Progenitor cell of endocrine pancreas (in vitro differentiated cells): ENCODE measurements around the gene ANKRD6. TPM values are rescaled to one million over a fixed set of nuclear protein-coding genes. Genes with fewer than 3 reads are reported as not detected.

Experiments
- DNase-seq: peaks from one replicate; pipeline ENCODE4 v3.0.0; 2021; ENCODE audit warnings: low spot score; ENCODE audit not compliant: unreplicated experiment
- H3K27ac Mint-ChIP-seq: 2 replicates; pipeline ENCODE4 v1.8.0; 2021; ENCODE audit warnings: mild to moderate bottlenecking, moderate library complexity, mixed read lengths
- H3K27me3 Mint-ChIP-seq: 2 replicates; pipeline ENCODE4 v1.8.0; 2021; ENCODE audit warnings: mixed read lengths
- H3K36me3 Mint-ChIP-seq: 2 replicates; pipeline ENCODE4 v1.8.0; 2022; ENCODE audit warnings: mixed read lengths; ENCODE audit not compliant: insufficient read depth
- H3K4me1 Mint-ChIP-seq: 2 replicates; pipeline ENCODE4 v1.8.0; 2021; ENCODE audit warnings: low read depth, mixed read lengths
- H3K4me3 Mint-ChIP-seq: 2 replicates; pipeline ENCODE4 v1.8.0; 2021; ENCODE audit warnings: low read depth, mild to moderate bottlenecking, moderate library complexity, mixed read lengths
- H3K9me3 Mint-ChIP-seq: 2 replicates; pipeline ENCODE4 v1.8.0; 2021; ENCODE audit warnings: low read depth, mixed read lengths
- total RNA-seq: library from RNA; stranded (reverse); gene quantifications from 2 replicates; pipeline ENCODE4 v1.2.1, GENCODE V29; 2021
- TF ChIP-seq, protein P1 (sequence below): fragments of 200-600 bp; sonication (generic); IDR thresholded peaks from one replicate; pipeline ENCODE4 v1.5.0; 2021; ENCODE audit warnings: antibody characterized with exemption, mild to moderate bottlenecking; ENCODE audit not compliant: unreplicated experiment

ANKRD6 gene
- total RNA-seq, 1 donor from 2014 or later, result 32.4 TPM

DNA sequence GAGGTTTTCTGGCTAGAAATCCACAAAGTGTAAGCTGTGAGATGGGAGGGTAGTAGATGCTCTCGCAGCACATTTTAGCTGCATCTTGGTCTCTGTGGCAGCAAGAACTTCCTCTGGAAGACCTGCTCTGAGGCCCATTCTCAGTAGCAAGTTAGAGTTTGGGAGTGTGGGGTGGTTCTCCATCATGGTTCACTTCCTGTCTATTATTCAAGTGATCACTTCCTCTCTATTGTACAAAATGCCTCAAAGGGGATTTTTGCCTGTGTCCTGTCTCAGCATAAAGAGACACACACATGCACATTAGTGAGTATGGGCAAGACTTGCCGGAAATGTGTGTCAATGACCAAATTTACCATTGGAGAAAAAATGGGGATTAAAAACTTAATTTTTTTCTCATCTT, 163.1 kb downstream of the ANKRD6 start:
- Mint-ChIP-seq H3K9me3 (no peaks in the 10 kb centered on the region), H3K27ac (no peak overlapping the region), H3K27me3 (no peaks in the 10 kb centered on the region), H3K4me1 (peaks cover 5% of the 10 kb centered on the region), H3K4me3 (no peak overlapping the region), H3K36me3 (peaks cover 1% of the 10 kb centered on the region)
- DNase-seq, result no peak
- TF ChIP-seq, protein P1, sequence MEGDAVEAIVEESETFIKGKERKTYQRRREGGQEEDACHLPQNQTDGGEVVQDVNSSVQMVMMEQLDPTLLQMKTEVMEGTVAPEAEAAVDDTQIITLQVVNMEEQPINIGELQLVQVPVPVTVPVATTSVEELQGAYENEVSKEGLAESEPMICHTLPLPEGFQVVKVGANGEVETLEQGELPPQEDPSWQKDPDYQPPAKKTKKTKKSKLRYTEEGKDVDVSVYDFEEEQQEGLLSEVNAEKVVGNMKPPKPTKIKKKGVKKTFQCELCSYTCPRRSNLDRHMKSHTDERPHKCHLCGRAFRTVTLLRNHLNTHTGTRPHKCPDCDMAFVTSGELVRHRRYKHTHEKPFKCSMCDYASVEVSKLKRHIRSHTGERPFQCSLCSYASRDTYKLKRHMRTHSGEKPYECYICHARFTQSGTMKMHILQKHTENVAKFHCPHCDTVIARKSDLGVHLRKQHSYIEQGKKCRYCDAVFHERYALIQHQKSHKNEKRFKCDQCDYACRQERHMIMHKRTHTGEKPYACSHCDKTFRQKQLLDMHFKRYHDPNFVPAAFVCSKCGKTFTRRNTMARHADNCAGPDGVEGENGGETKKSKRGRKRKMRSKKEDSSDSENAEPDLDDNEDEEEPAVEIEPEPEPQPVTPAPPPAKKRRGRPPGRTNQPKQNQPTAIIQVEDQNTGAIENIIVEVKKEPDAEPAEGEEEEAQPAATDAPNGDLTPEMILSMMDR, result no peak

DNA sequence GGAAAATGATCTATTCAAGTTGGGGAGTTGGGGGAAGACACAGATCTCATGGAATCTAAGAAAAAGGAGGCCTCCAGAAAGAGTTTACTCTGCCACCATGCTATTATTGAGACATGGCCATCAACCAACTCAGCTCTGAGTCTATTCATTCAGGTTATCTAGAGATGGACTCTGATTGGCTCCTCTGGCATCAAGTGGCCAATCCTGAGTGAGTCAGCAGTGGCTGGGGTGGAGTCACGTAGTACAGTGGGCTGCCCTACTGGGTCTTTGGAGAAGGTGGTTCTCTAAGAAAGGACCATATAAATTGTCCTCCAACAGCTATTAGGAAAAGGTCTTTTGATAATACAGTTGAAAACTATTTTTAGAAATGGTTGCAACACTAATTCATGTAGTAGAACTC, 163.5 kb downstream of the ANKRD6 start:
- peaks cover 1% of the 10 kb centered on the region for H3K36me3 Mint-ChIP-seq
- no peaks in the 10 kb centered on the region for H3K9me3 Mint-ChIP-seq
- no peaks in the 10 kb centered on the region for H3K27me3 Mint-ChIP-seq
- peaks cover 5% of the 10 kb centered on the region for H3K4me1 Mint-ChIP-seq
- no peak for DNase-seq
- TF ChIP-seq, protein P1, result no peak
- H3K27ac Mint-ChIP-seq, result no peak overlapping the region
- H3K4me3 Mint-ChIP-seq, result no peak overlapping the region

DNA sequence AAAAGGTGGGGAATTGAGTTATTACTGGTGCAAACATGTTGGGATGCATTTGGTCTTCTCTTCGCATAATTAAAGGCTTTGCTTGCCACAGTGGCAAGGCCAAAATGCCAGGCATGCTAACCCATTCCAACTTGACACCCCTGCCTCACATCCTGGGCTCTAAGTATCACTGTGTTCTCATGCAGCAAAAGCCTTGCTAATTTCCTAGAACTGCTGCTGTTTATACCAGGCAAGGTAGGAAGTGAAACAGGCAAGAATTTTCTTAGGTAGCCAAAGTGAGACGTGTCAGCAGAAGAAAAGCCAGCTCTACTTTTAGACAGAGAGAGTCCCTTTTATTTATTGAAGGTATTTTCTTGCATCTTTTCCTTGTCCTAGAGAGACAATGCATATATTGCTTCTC, 164.4 kb downstream of the ANKRD6 start:
- DNase-seq, result no peak
- Mint-ChIP-seq H3K36me3 (peaks cover 1% of the 10 kb centered on the region), H3K27ac (no peak overlapping the region), H3K9me3 (no peaks in the 10 kb centered on the region), H3K27me3 (no peaks in the 10 kb centered on the region), H3K4me3 (no peak overlapping the region), H3K4me1 (peaks cover 5% of the 10 kb centered on the region)
- TF ChIP-seq, protein P1, result no peak

DNA sequence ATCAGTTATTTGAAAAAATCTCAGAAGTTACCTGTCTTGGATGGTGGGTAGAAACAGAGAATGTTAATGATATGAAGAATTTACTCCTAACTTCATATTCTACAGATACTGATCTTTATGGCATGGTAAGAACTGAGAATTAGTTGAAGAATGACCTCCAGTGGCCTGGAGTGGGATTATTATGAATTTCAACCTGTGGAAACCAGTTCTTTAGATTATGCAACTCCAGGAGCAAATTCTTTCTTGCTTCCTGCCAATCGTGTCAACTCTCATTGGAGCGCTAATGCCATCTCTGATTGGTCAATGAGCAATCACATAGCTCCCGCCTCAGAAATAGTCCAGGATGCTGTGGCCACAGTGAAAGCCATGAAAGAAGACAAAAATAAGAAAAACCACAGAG, 165.0 kb downstream of the ANKRD6 start:
- no peaks in the 10 kb centered on the region for H3K27me3 Mint-ChIP-seq
- no peak for DNase-seq
- TF ChIP-seq, protein P1, result peak; percentile 19
- H3K4me3 Mint-ChIP-seq, result no peak overlapping the region
- no peak overlapping the region for H3K27ac Mint-ChIP-seq
- H3K9me3 Mint-ChIP-seq, result no peaks in the 10 kb centered on the region
- peaks cover 1% of the 10 kb centered on the region for H3K36me3 Mint-ChIP-seq
- H3K4me1 Mint-ChIP-seq, result peaks cover 5% of the 10 kb centered on the region

DNA sequence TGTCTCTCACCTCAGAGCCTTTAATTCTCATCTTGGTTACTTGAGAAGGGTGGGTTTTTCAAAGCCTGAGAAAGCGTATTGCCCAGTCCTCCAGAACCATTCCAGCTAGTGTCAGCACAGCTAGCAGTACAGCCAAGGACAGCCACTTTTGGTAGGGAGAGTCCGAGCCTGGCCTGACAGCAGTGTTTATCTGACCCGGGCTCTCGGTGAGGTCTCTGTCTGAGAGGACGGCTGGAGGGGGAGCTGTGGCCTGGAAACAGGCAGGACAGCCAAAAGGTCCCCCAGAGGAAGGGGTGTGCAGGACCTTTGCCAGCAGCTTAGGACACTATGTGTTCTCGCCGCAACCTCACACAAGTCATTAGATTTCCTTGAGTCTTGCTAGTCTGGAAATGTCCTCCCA, 166.8 kb downstream of the ANKRD6 start:
- TF ChIP-seq, protein P1, result no peak
- Mint-ChIP-seq H3K36me3 (peaks cover 1% of the 10 kb centered on the region), H3K9me3 (no peaks in the 10 kb centered on the region), H3K4me1 (peaks cover 5% of the 10 kb centered on the region), H3K27me3 (no peaks in the 10 kb centered on the region), H3K4me3 (no peak overlapping the region), H3K27ac (no peak overlapping the region)
- DNase-seq, result no peak

DNA sequence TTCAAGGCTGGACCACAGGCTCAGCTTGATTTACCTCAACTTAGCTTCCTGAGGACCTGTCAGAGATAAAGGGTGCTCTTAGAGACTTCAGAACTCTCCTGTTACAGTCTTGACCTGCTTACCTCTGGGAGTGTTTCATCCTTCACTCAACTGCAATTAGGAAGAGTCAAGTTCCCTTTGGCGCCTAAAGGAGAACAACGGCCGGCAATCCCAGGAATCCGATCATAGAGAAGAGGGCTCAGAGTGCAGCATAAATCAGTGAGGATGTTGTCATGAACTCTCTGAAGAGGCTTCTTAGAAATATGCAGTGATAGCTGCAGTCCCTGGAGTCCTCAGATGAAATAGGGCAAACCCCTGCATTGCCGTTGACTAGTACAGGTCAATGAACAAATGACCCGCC, 169.2 kb downstream of the ANKRD6 start:
- Mint-ChIP-seq H3K9me3 (no peaks in the 10 kb centered on the region), H3K27me3 (no peaks in the 10 kb centered on the region), H3K4me3 (no peak overlapping the region), H3K4me1 (peaks cover 5% of the 10 kb centered on the region), H3K36me3 (peaks cover 1% of the 10 kb centered on the region), H3K27ac (no peak overlapping the region)
- DNase-seq, result no peak
- TF ChIP-seq, protein P1, result no peak
